ENCODE results near the gene TSPAN14.

The TSPAN14 gene

DNA sequence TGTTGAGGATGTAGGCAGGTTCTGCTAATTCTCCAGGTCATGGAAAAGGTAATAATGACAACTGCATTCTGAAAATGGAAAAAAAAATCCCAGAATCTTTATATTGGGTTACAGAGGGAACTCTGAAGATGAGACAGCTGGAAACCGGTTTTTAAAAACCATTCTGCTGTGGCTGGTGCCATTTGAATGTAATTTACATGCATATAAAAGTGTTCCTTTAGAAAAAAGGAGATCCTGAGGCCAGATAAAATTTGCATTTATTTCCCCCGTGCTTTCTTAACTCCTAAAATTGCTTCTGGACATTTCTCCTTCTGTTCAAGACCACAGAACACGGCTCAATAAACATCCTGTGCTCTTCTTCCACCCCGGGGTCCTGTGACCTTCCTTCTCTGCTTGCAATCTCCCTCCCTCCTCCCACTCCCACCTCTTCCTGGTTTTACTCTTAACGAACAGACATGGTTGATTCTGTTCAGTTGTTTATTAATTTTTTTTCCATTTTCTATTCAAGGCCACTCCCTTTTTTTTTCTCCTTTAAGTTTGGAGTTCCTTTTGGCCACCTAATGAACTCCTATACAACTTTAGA, 125.2 kb downstream of the TSPAN14 start:
- H3K9me3 ChIP-seq (ENCODE audit: insufficient read depth, low read length) = no peaks in the 10 kb centered on the region
- no peaks in the 10 kb centered on the region for H3F3A ChIP-seq (ENCODE audit: insufficient read depth)
- H2AFZ ChIP-seq (ENCODE audit: low read depth, low read length, severe bottlenecking) = no peak overlapping the region
- H3K9ac ChIP-seq (ENCODE audit: low read length) = no peak overlapping the region
- no peaks in the 10 kb centered on the region for H3K79me2 ChIP-seq (ENCODE audit: insufficient read depth, low read length)
- H3K4me3 ChIP-seq (ENCODE audit: insufficient read depth, low read length, poor library complexity, severe bottlenecking) = no peak overlapping the region
- H3K27me3 ChIP-seq (ENCODE audit: low read length) = no peaks in the 10 kb centered on the region
- H3K9me2 ChIP-seq (replicated peaks; ENCODE audit: insufficient read depth, low read length) = no peaks in the 10 kb centered on the region
- H4K20me1 ChIP-seq (ENCODE audit: low read depth, low read length) = no peaks in the 10 kb centered on the region
- H3K36me3 ChIP-seq (ENCODE audit: low read length) = no peaks in the 10 kb centered on the region
- no peak overlapping the region for H3K4me2 ChIP-seq (ENCODE audit: low read depth, low read length, poor library complexity, severe bottlenecking)
- H3K27ac ChIP-seq (ENCODE audit: low read depth, low read length) = no peak overlapping the region
- TF ChIP-seq, protein P1, sequence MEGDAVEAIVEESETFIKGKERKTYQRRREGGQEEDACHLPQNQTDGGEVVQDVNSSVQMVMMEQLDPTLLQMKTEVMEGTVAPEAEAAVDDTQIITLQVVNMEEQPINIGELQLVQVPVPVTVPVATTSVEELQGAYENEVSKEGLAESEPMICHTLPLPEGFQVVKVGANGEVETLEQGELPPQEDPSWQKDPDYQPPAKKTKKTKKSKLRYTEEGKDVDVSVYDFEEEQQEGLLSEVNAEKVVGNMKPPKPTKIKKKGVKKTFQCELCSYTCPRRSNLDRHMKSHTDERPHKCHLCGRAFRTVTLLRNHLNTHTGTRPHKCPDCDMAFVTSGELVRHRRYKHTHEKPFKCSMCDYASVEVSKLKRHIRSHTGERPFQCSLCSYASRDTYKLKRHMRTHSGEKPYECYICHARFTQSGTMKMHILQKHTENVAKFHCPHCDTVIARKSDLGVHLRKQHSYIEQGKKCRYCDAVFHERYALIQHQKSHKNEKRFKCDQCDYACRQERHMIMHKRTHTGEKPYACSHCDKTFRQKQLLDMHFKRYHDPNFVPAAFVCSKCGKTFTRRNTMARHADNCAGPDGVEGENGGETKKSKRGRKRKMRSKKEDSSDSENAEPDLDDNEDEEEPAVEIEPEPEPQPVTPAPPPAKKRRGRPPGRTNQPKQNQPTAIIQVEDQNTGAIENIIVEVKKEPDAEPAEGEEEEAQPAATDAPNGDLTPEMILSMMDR (IDR thresholded peaks at IDR 0.05; ENCODE audit: insufficient read depth, low read length, poor library complexity, severe bottlenecking) = no peak
- no peak for TF ChIP-seq EZH2phosphoT487 (conservative IDR thresholded peaks at IDR 0.05; ENCODE audit: low read length)

DNA sequence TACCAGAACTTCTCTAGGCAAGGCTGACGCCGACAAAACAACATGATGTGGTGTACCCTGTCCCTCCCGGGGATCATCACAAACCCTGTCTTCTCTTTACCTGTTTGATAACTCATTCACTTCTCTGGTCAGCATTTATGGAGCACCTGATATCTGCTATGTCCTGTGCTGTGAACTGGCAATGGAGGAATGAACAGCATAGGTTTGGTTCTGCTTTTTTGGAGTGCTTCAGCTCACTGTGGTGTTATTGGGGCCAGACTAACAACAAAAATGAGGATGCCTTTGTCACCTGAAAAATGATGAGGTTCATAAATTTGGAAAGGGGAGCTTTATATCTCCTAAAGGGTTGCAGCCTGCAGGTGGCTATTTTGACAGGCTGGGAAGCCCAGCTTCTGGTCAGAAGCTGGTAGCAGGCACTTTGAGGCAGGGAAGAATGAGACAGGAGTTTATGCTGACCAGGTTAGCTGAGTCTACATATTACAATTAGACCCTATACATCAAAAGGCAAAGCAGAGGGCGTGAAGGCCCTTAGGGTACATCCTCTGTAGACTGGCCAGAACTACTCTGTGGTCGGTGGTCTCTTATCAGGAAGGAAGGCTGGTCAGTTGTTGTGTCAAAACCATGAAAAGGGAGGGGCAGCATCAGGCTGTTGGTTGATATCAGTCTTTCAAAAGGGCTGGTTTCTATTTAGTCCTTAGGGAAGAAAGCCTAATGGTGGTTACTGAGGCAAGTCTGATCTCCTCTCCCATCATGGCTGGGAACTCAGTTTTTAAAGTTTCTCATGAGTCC, 125.9 kb downstream of the TSPAN14 start:
- Histone ChIP-seq H3K9me3 (ENCODE audit: insufficient read depth, low read length) (no peaks in the 10 kb centered on the region), H3K4me2 (ENCODE audit: low read depth, low read length, poor library complexity, severe bottlenecking) (no peak overlapping the region), H3F3A (ENCODE audit: insufficient read depth) (no peaks in the 10 kb centered on the region), H3K27me3 (ENCODE audit: low read length) (no peaks in the 10 kb centered on the region), H3K9me2 (replicated peaks; ENCODE audit: insufficient read depth, low read length) (no peaks in the 10 kb centered on the region), H2AFZ (ENCODE audit: low read depth, low read length, severe bottlenecking) (no peak overlapping the region), H3K9ac (ENCODE audit: low read length) (no peak overlapping the region), H3K79me2 (ENCODE audit: insufficient read depth, low read length) (no peaks in the 10 kb centered on the region), H3K36me3 (ENCODE audit: low read length) (no peaks in the 10 kb centered on the region), H3K27ac (ENCODE audit: low read depth, low read length) (no peak overlapping the region), H4K20me1 (ENCODE audit: low read depth, low read length) (no peaks in the 10 kb centered on the region), H3K4me3 (ENCODE audit: insufficient read depth, low read length, poor library complexity, severe bottlenecking) (no peak overlapping the region)
- TF ChIP-seq, protein P1 (IDR thresholded peaks at IDR 0.05; ENCODE audit: insufficient read depth, low read length, poor library complexity, severe bottlenecking) = no peak
- TF ChIP-seq EZH2phosphoT487 (conservative IDR thresholded peaks at IDR 0.05; ENCODE audit: low read length) = no peak

DNA sequence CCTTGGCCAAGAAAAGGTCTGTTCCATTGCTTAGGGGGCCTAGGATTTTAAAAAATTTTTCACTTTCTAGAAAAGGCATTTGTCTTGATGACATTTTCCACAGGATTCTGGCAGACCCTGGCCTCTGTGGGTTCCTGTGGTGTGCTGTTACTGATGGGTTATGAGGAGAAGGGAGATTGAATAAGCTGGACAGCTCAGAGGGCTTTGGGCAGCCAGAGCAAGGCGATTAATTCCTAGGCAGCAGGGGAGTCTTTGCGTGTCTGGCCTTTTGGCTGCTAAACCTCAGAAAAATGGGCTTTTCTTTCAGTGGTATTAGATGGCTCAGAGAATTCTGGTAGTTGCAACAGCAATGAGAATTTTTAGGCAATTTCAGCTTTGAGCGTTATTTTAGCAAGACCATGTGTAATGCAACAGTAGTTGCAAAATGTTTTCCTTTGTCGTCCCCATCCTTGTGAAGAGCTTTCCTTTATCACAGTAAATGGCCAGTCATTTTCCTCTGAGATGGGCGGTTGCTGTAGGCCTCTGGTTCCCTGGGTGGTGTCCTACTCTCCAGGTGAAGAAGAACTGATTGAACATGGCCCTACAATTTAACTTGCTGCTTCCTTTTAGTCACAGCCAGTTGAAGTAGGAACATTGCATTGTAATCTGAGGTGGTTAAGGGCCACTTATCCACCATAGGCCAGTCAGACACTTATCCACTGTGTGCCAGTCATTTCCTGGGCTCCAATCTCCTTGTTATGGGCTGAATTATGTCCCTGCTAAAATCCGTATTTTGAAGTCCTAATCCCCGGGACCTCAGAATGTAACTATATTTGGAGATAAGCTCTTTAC, 126.7 kb downstream of the TSPAN14 start:
- Histone ChIP-seq H3K36me3 (ENCODE audit: low read length) (no peaks in the 10 kb centered on the region), H3K79me2 (ENCODE audit: insufficient read depth, low read length) (no peaks in the 10 kb centered on the region), H3K27me3 (ENCODE audit: low read length) (no peaks in the 10 kb centered on the region), H2AFZ (ENCODE audit: low read depth, low read length, severe bottlenecking) (no peak overlapping the region), H3K9me3 (ENCODE audit: insufficient read depth, low read length) (no peaks in the 10 kb centered on the region), H3K9me2 (replicated peaks; ENCODE audit: insufficient read depth, low read length) (no peaks in the 10 kb centered on the region), H4K20me1 (ENCODE audit: low read depth, low read length) (no peaks in the 10 kb centered on the region), H3F3A (ENCODE audit: insufficient read depth) (no peaks in the 10 kb centered on the region), H3K9ac (ENCODE audit: low read length) (no peak overlapping the region), H3K4me2 (ENCODE audit: low read depth, low read length, poor library complexity, severe bottlenecking) (no peak overlapping the region), H3K4me3 (ENCODE audit: insufficient read depth, low read length, poor library complexity, severe bottlenecking) (no peak overlapping the region), H3K27ac (ENCODE audit: low read depth, low read length) (no peak overlapping the region)
- no peak for TF ChIP-seq EZH2phosphoT487 (conservative IDR thresholded peaks at IDR 0.05; ENCODE audit: low read length)
- TF ChIP-seq, protein P1 (IDR thresholded peaks at IDR 0.05; ENCODE audit: insufficient read depth, low read length, poor library complexity, severe bottlenecking) = no peak
